GM12878 (cell line): ENCODE measurements around the gene CHCHD3. TPM values are rescaled to one million over a fixed set of nuclear protein-coding genes. Genes with fewer than 3 reads are reported as not detected.

Source experiments
- ATAC-seq: fragments of 200-7000 bp; cut with Tn5 transposase; 3 replicates; pipeline ENCODE4 v1.9.1; 2020; ENCODE audit warnings: mild to moderate bottlenecking, moderate library complexity
- BruUV-seq: library from RNA; stranded (reverse); fragments of 400-500 nt; replicated peaks from 2 replicates; lab custom pipeline; 2021; lab: Mats Ljungman, UMichigan
- CTCF ChIA-PET: fragments of 300-600 bp; sonication (Branson Sonifier 250); formaldehyde crosslinking; extraction: SDS; loops from one replicate; lab custom pipeline; 2021; ENCODE audit warnings: inconsistent platforms; lab: Yijun Ruan, JAX
- POLR2A ChIA-PET: fragments of 350-600 bp; formaldehyde crosslinking; extraction: SDS; loops from one replicate; lab custom pipeline; 2021; ENCODE audit warnings: inconsistent platforms; lab: Charles Lee
- RAD21 ChIA-PET: fragments of 300-600 bp; sonication (Branson Sonifier 250); formaldehyde crosslinking; loops from one replicate; lab custom pipeline; 2023; ENCODE audit warnings: antibody characterized with exemption; ENCODE audit not compliant: unreplicated experiment; lab: Charles Lee
- SMC1A ChIA-PET: fragments of 300-600 bp; sonication (Branson Sonifier 250); formaldehyde crosslinking; loops from one replicate; lab custom pipeline; 2023; ENCODE audit not compliant: unreplicated experiment, uncharacterized antibody; lab: Charles Lee
- DNase-seq: peaks from one replicate; pipeline ENCODE4 v3.0.0-alpha.2; 2011; ENCODE audit warnings: low read depth, low spot score
- FAIRE-seq: peaks from 3 replicates; lab custom pipeline; 2011; peaks lifted over from hg19 to GRCh38; lab: Jason Lieb, UNC
- H2AFZ ChIP-seq: 2 replicates; pipeline ENCODE4 v1.6.0; 2011; ENCODE audit warnings: low read depth, low read length, control low read depth; ENCODE audit not compliant: control insufficient read depth
- H3K27ac ChIP-seq: 2 replicates; pipeline ENCODE4 v1.5.1; 2011; ENCODE audit warnings: control low read depth; ENCODE audit not compliant: control insufficient read depth, insufficient read depth
- H3K27me3 ChIP-seq, 2 experiments: replicated peaks in 1 of 2; 2 replicates each; pipeline versions ENCODE4 v1.6.0 to v1.6.1; 2011; ENCODE audit warnings: low read length in 1 of 2; ENCODE audit not compliant: control insufficient read depth in 2 of 2, insufficient read depth in 2 of 2
- H3K36me3 ChIP-seq, 2 experiments: 2 replicates each; pipeline ENCODE4 v1.5.1; 2011; ENCODE audit warnings: low read length in 1 of 2; ENCODE audit not compliant: control insufficient read depth in 2 of 2, insufficient read depth in 2 of 2
- H3K4me1 ChIP-seq: 2 replicates; pipeline ENCODE4 v1.6.1; 2011; ENCODE audit warnings: mild to moderate bottlenecking, low read length, moderate library complexity, mixed read lengths; ENCODE audit not compliant: control insufficient read depth, insufficient read depth
- H3K4me2 ChIP-seq: 2 replicates; pipeline ENCODE4 v1.6.0; 2011; ENCODE audit warnings: control low read depth; ENCODE audit not compliant: control insufficient read depth, insufficient read depth
- H3K4me3 ChIP-seq: fragments of 200-600 bp; sonication (generic); 2 replicates; pipeline ENCODE4 v1.5.1; 2016
- H3K79me2 ChIP-seq: 2 replicates; pipeline ENCODE4 v1.6.0; 2011; ENCODE audit warnings: low read length; ENCODE audit not compliant: control insufficient read depth, insufficient read depth
- H3K9ac ChIP-seq: 2 replicates; pipeline ENCODE4 v1.8.0; 2011; ENCODE audit warnings: low read length, control low read depth, mixed read lengths; ENCODE audit not compliant: control insufficient read depth, insufficient read depth
- H3K9me3 ChIP-seq: replicated peaks from 3 replicates; pipeline ENCODE4 v1.5.1; 2011; ENCODE audit warnings: mild to moderate bottlenecking, low read length; ENCODE audit not compliant: control insufficient read depth, insufficient read depth
- H4K20me1 ChIP-seq: 2 replicates; pipeline ENCODE4 v1.6.0; 2011; ENCODE audit not compliant: control insufficient read depth, insufficient read depth
- BCLAF1 ChIP-seq: fragments of 450-650 bp; IDR thresholded peaks from 2 replicates; pipeline ENCODE4 v1.6.1; 2017; ENCODE audit warnings: antibody characterized with exemption, mild to moderate bottlenecking, moderate library complexity
- IKZF2 ChIP-seq, 2 experiments: fragments of 450-650 bp; IDR thresholded peaks; 2 replicates each; pipeline ENCODE4 v1.6.1; 2017; ENCODE audit warnings: mild to moderate bottlenecking in 2 of 2, moderate library complexity in 2 of 2
- MEF2B ChIP-seq: fragments of 450-650 bp; IDR thresholded peaks from 2 replicates; pipeline ENCODE4 v1.6.1; 2018; ENCODE audit warnings: mild to moderate bottlenecking, moderate library complexity; ENCODE audit not compliant: partially characterized antibody, poor library complexity, severe bottlenecking
- NBN ChIP-seq: fragments of 450-650 bp; IDR thresholded peaks from 2 replicates; pipeline ENCODE4 v1.6.1; 2016
- NFIC ChIP-seq: IDR thresholded peaks from 2 replicates; pipeline ENCODE4 v1.6.1; 2012; ENCODE audit warnings: low read depth, mild to moderate bottlenecking, inconsistent platforms, low read length, moderate library complexity
- NFYB ChIP-seq: IDR thresholded peaks from 2 replicates; pipeline ENCODE4 v1.6.1; 2011; ENCODE audit warnings: low read depth, mild to moderate bottlenecking, low read length, improper control_type of control experiment, moderate library complexity; ENCODE audit not compliant: insufficient read depth
- NR2C2 ChIP-seq: IDR thresholded peaks from 2 replicates; pipeline ENCODE4 v1.6.1; 2011; ENCODE audit warnings: borderline replicate concordance, low read depth; ENCODE audit not compliant: control insufficient read depth, insufficient read length
- RCOR1 ChIP-seq: conservative IDR thresholded peaks from 2 replicates; pipeline ENCODE4 v1.6.1; 2012; ENCODE audit warnings: low read depth, low read length, improper control_type of control experiment
- RFX5 ChIP-seq: IDR thresholded peaks from 2 replicates; pipeline ENCODE4 v1.6.1; 2011; ENCODE audit warnings: low read depth, low read length, improper control_type of control experiment
- RUNX3 ChIP-seq: IDR thresholded peaks from 2 replicates; pipeline ENCODE4 v1.6.1; 2012; ENCODE audit warnings: low read length, inconsistent platforms
- SRF ChIP-seq, 2 experiments: IDR thresholded peaks; 2 replicates each; pipeline ENCODE4 v1.6.1; 2011; ENCODE audit warnings: low read depth in 2 of 2, low read length in 2 of 2, mild to moderate bottlenecking in 1 of 2, moderate library complexity in 1 of 2
- TCF12 ChIP-seq: IDR thresholded peaks from 2 replicates; pipeline ENCODE4 v1.6.1; 2011; ENCODE audit warnings: low read depth, mild to moderate bottlenecking, low read length
- WGBS: methylation state at CpG from one replicate; pipeline ENCODE4 v1.1.6; 2016; ENCODE audit warnings: low lambda C conversion rate; ENCODE audit not compliant: insufficient replicate concordance, insufficient coverage; ENCODE audit errors: missing lambda C conversion rate; 5-methylcytosine and 5-hydroxymethylcytosine counted together
- in situ Hi-C: fragments of 300-500 bp; cut with MboI; formaldehyde crosslinking; loops from 9 replicates; pipeline ENCODE4 v1.14.3; 2018; ENCODE audit warnings: mixed read lengths
- intact Hi-C: fragments of 100-400 bp; cut with micrococcal nuclease; formaldehyde crosslinking; loops from one replicate; pipeline ENCODE4 v1.14.2; 2022; ENCODE audit not compliant: unreplicated experiment
- polyA plus RNA-seq, 11 experiments: library from polyadenylated mRNA; depleted of rRNA in 4 of 11; unstranded in 6 of 11; stranded (reverse) in 5 of 11; fragments of >200 nt; fragmentation: Nextera tagmentation in 4 of 11; fragmentation: Illumina TruSeq in 1 of 11; extraction: Ambion mirVana in 4 of 11; extraction: Trizol in 1 of 11; gene quantifications; 1 replicate in 1 of 11; 2 replicates in 10 of 11; pipeline versions ENCODE4 v1.2.1 to v1.2.3, GENCODE V29; 2011 to 2016; ENCODE audit warnings: inconsistent platforms in 2 of 11, missing spikeins in 2 of 11, low read depth in 1 of 11
- total RNA-seq, 4 experiments: library from RNA; depleted of rRNA in 3 of 4; stranded (reverse); fragments of >200 nt in 3 of 4; fragmentation: Illumina TruSeq in 1 of 4; extraction: Trizol in 1 of 4; gene quantifications; 2 replicates each; pipeline versions ENCODE4 v1.2.1 to v1.2.3, GENCODE V29; 2013 to 2021
- TF ChIP-seq, protein P1 (sequence below): fragments of 150-350 bp; IDR thresholded peaks from 2 replicates; pipeline ENCODE4 v1.6.1; 2016; ENCODE audit warnings: low read depth, low read length
- TF ChIP-seq, protein P2 (sequence below): fragments of 450-650 bp; IDR thresholded peaks from 2 replicates; pipeline ENCODE4 v1.6.1; 2017; ENCODE audit warnings: low read depth, mild to moderate bottlenecking, moderate library complexity
- TF ChIP-seq, protein P3 (sequence below): fragments of 450-650 bp; IDR thresholded peaks from 2 replicates; pipeline ENCODE4 v1.6.1; 2017; ENCODE audit warnings: borderline replicate concordance

The CHCHD3 gene
- total and polyA plus RNA-seq, 10 of the 15 experiments (the other 5 are each of a cell fraction or from before 2014, with no cell fraction given), result 38.3 to 178 (median 96.2) TPM

GRCh38 chr7:132893560-132893959 lies 188.3 kb downstream of the CHCHD3 start:
- POLR2A ChIA-PET, result interaction anchor here (0.6 to 2.9 kb wide), 2 partner anchors 10 to 11 kb away, joined by 3 to 12 read pairs; no protein-coding TSS in a partner anchor
- no peaks in the 10 kb centered on the region for H3K79me2 ChIP-seq
- no peak overlapping the region for H2AFZ ChIP-seq
- no peak overlapping the region for H3K4me3 ChIP-seq
- no peaks in the 10 kb centered on the region for H4K20me1 ChIP-seq
- peak; percentile 75 for ATAC-seq
- WGBS, result 44% methylated on average over 4 of the region's 4 CpGs
- CTCF ChIA-PET, result interaction anchor here (1.3 to 2.7 kb wide), 3 partner anchors 10 to 24 kb away, joined by 3 to 8 read pairs (median 3); no protein-coding TSS in a partner anchor
- no peaks in the 10 kb centered on the region; a peak in 1 of 4 replicates for H3K36me3 ChIP-seq
- no peaks in the 10 kb centered on the region for H3K4me1 ChIP-seq
- peak overlapping the region; percentile 37 for H3K27ac ChIP-seq
- no peak for DNase-seq
- RAD21 ChIA-PET, result interaction anchor here (1.6 kb wide), 1 partner anchor 45 kb away, joined by 3 read pairs; no protein-coding TSS in a partner anchor
- SMC1A ChIA-PET, result interaction anchor here (1.0 to 3.6 kb wide), 5 partner anchors 10 to 38 kb away, joined by 3 to 16 read pairs (median 12); no protein-coding TSS in a partner anchor
- intact Hi-C loops (no loop called here), in situ Hi-C loops (no loop called here)
- no peak for FAIRE-seq
- no TSS peak for BruUV-seq
- no peak overlapping the region for H3K4me2 ChIP-seq
- H3K27me3 ChIP-seq, result no peaks in the 10 kb centered on the region
- peaks cover 11% of the 10 kb centered on the region; the same call in 2 of the 3 replicates for H3K9me3 ChIP-seq
- no peak overlapping the region for H3K9ac ChIP-seq
- peak; percentile 42; the same call in 1 of the 2 replicates for TF ChIP-seq TCF12
- TF ChIP-seq RCOR1, result no peak
- 0 out of 2 replicates have a peak, but pooled peaks have one; percentile 30 for TF ChIP-seq NBN
- no peak for TF ChIP-seq NFIC
- TF ChIP-seq, protein P1, sequence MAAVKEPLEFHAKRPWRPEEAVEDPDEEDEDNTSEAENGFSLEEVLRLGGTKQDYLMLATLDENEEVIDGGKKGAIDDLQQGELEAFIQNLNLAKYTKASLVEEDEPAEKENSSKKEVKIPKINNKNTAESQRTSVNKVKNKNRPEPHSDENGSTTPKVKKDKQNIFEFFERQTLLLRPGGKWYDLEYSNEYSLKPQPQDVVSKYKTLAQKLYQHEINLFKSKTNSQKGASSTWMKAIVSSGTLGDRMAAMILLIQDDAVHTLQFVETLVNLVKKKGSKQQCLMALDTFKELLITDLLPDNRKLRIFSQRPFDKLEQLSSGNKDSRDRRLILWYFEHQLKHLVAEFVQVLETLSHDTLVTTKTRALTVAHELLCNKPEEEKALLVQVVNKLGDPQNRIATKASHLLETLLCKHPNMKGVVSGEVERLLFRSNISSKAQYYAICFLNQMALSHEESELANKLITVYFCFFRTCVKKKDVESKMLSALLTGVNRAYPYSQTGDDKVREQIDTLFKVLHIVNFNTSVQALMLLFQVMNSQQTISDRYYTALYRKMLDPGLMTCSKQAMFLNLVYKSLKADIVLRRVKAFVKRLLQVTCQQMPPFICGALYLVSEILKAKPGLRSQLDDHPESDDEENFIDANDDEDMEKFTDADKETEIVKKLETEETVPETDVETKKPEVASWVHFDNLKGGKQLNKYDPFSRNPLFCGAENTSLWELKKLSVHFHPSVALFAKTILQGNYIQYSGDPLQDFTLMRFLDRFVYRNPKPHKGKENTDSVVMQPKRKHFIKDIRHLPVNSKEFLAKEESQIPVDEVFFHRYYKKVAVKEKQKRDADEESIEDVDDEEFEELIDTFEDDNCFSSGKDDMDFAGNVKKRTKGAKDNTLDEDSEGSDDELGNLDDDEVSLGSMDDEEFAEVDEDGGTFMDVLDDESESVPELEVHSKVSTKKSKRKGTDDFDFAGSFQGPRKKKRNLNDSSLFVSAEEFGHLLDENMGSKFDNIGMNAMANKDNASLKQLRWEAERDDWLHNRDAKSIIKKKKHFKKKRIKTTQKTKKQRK, result no peak
- no peak for TF ChIP-seq RFX5
- no peak for TF ChIP-seq BCLAF1
- TF ChIP-seq, protein P2, sequence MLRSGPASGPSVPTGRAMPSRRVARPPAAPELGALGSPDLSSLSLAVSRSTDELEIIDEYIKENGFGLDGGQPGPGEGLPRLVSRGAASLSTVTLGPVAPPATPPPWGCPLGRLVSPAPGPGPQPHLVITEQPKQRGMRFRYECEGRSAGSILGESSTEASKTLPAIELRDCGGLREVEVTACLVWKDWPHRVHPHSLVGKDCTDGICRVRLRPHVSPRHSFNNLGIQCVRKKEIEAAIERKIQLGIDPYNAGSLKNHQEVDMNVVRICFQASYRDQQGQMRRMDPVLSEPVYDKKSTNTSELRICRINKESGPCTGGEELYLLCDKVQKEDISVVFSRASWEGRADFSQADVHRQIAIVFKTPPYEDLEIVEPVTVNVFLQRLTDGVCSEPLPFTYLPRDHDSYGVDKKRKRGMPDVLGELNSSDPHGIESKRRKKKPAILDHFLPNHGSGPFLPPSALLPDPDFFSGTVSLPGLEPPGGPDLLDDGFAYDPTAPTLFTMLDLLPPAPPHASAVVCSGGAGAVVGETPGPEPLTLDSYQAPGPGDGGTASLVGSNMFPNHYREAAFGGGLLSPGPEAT, result 0 out of 2 replicates have a peak, but pooled peaks have one; percentile 30
- no peak for TF ChIP-seq IKZF2 (IDR thresholded peaks at IDR 0.05)
- TF ChIP-seq MEF2B, result peak; percentile 66
- TF ChIP-seq, protein P3, sequence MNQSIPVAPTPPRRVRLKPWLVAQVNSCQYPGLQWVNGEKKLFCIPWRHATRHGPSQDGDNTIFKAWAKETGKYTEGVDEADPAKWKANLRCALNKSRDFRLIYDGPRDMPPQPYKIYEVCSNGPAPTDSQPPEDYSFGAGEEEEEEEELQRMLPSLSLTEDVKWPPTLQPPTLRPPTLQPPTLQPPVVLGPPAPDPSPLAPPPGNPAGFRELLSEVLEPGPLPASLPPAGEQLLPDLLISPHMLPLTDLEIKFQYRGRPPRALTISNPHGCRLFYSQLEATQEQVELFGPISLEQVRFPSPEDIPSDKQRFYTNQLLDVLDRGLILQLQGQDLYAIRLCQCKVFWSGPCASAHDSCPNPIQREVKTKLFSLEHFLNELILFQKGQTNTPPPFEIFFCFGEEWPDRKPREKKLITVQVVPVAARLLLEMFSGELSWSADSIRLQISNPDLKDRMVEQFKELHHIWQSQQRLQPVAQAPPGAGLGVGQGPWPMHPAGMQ, result no peak
- no peak for TF ChIP-seq NR2C2
- TF ChIP-seq NFYB, result no peak
- no peak for TF ChIP-seq SRF (IDR thresholded peaks at IDR 0.05; ENCODE audit: low read depth in 2 of 2, low read length in 2 of 2)
- TF ChIP-seq RUNX3, result 0 out of 2 replicates have a peak, but pooled peaks have one; percentile 6
